Ovary (tissue), 3 donors: ENCODE results near the gene TLX3.

ENCODE experiments used
- CTCF ChIP-seq, 3 donors: fragments of 450-650 bp in 2 of 3; fragments of 200-600 bp in 1 of 3; IDR thresholded peaks; one replicate each; pipeline versions ENCODE4 v1.5.1 to v1.8.0; 2016 to 2022; ENCODE audit warnings: antibody characterized with exemption in 3 of 3, mild to moderate bottlenecking in 1 of 3
- EP300 ChIP-seq: sonication (generic); formaldehyde crosslinking; IDR thresholded peaks from one replicate; pipeline ENCODE4 v1.6.1; 2017; ENCODE audit warnings: antibody characterized with exemption
- POLR2A ChIP-seq: fragments of 450-650 bp; IDR thresholded peaks from one replicate; pipeline ENCODE4 v1.6.1; 2017; ENCODE audit warnings: antibody characterized with exemption, mild to moderate bottlenecking, moderate library complexity
- donor health status: DM: no; HTN: no; CAD: no.

- TF ChIP-seq CTCF (IDR thresholded peaks at IDR 0.05) (no peak), POLR2A (no peak), EP300 (no peak)
Measured at GRCh38 chr5:171342362-171343111, 33.5 kb downstream of the TLX3 start.
